ENCODE measurements around the gene GNG7.
"Not testable (repeated sequence)": the region's sequence is repeated elsewhere in the genome, so short reads cannot be mapped to it uniquely, and the experiment has no call there.

GNG7 gene

GRCh38 chr19:2484178-2484937 is 218.1 kb downstream of the GNG7 start:
- DNase-seq (ENCODE audit: low read depth in 2 of 2), result no peak

GRCh38 chr19:2483484-2484151 is 218.9 kb downstream of the GNG7 start:
- DNase-seq (ENCODE audit: low read depth in 2 of 2), result no peak

- no peak for DNase-seq (ENCODE audit: low read depth in 2 of 2)
Observed at GRCh38 chr19:2483084-2483483, 219.4 kb downstream of the GNG7 start.

GRCh38 chr19:2482354-2483038 is 220.0 kb downstream of the GNG7 start:
- no peak for DNase-seq (ENCODE audit: low read depth in 2 of 2)

GRCh38 chr19:2481466-2481865 is 221.0 kb downstream of the GNG7 start:
- DNase-seq (ENCODE audit: low read depth in 2 of 2), result no peak

GRCh38 chr19:2479556-2480194 is 222.8 kb downstream of the GNG7 start:
- no peak for DNase-seq (ENCODE audit: low read depth in 2 of 2)

- DNase-seq (ENCODE audit: low read depth in 2 of 2), result peak; percentile 55 to 68
Observed at GRCh38 chr19:2478756-2479555, 223.5 kb downstream of the GNG7 start.

GRCh38 chr19:2478278-2478755 is 224.2 kb downstream of the GNG7 start:
- no peak for DNase-seq (ENCODE audit: low read depth in 2 of 2)

- no peak for DNase-seq (ENCODE audit: low read depth in 2 of 2)
Observed at GRCh38 chr19:2477732-2478191, 224.7 kb downstream of the GNG7 start.

- DNase-seq (ENCODE audit: low read depth in 2 of 2), result no peak
Observed at GRCh38 chr19:2477141-2477710, 225.3 kb downstream of the GNG7 start.

GRCh38 chr19:2476451-2477140 is 225.9 kb downstream of the GNG7 start:
- peak; percentile 54 for DNase-seq (ENCODE audit: low read depth in 2 of 2)

GRCh38 chr19:2475702-2476450 is 226.6 kb downstream of the GNG7 start, which contains the start of gene GADD45B:
TSS of gene GADD45B (plus strand) at chr19:2476127. CDS start at chr19:2476359, 232 bp downstream.
- DNase-seq (ENCODE audit: low read depth in 2 of 2), result peak; percentile 95 to 97

- peak in 1 of 2 donors; percentile 50 for DNase-seq (ENCODE audit: low read depth in 2 of 2)
Observed at GRCh38 chr19:2475018-2475701, 227.3 kb downstream of the GNG7 start.

- DNase-seq (ENCODE audit: low read depth in 2 of 2), result peak; percentile 87 to 89
Observed at GRCh38 chr19:2474232-2475017, 228.1 kb downstream of the GNG7 start.

GRCh38 chr19:2469915-2470200 is 232.6 kb downstream of the GNG7 start:
- not testable (repeated sequence) for DNase-seq (ENCODE audit: low read depth in 2 of 2)

- no peak for DNase-seq (ENCODE audit: low read depth in 2 of 2)
Observed at GRCh38 chr19:2469102-2469914, 233.2 kb downstream of the GNG7 start.

- no peak for DNase-seq (ENCODE audit: low read depth in 2 of 2)
Observed at GRCh38 chr19:2468596-2468995, 233.9 kb downstream of the GNG7 start.
